HepG2 (cell line): ENCODE results near the gene MNAT1. TPM values are rescaled to one million over a fixed set of nuclear protein-coding genes. Genes with fewer than 3 reads are reported as not detected.
A peak's percentile ranks its signal among the peaks of the same experiment; 100 is the strongest.

ENCODE experiments used
- ARID3A ChIP-seq: IDR thresholded peaks from 2 replicates; pipeline ENCODE4 v1.6.1; 2012; ENCODE audit warnings: low read depth, low read length, improper control_type of control experiment
- ARNTL ChIP-seq: sonication (generic); formaldehyde crosslinking; IDR thresholded peaks from 2 replicates; pipeline ENCODE4 v1.4.0; 2020; ENCODE audit warnings: mild to moderate bottlenecking, missing genetic modification reagents
- CC2D1A ChIP-seq: sonication (generic); formaldehyde crosslinking; IDR thresholded peaks from 2 replicates; pipeline ENCODE4 v1.8.1; 2023; ENCODE audit warnings: mild to moderate bottlenecking, missing genetic modification reagents
- DPF2 ChIP-seq: sonication (generic); formaldehyde crosslinking; IDR thresholded peaks from 2 replicates; pipeline ENCODE4 v1.4.0; 2020; ENCODE audit warnings: mild to moderate bottlenecking, low read depth, missing genetic modification reagents, borderline replicate concordance
- ESRRA ChIP-seq: sonication (generic); formaldehyde crosslinking; IDR thresholded peaks from 2 replicates; pipeline ENCODE4 v1.5.1; 2020; ENCODE audit warnings: mild to moderate bottlenecking, low read depth, missing genetic modification reagents
- EZH2 ChIP-seq: conservative IDR thresholded peaks from 2 replicates; pipeline ENCODE4 v1.6.1; 2012; ENCODE audit warnings: mild to moderate bottlenecking, low read depth, low read length, moderate library complexity
- FOXP4 ChIP-seq: sonication (generic); formaldehyde crosslinking; IDR thresholded peaks from 2 replicates; pipeline ENCODE4 v1.4.0; 2020; ENCODE audit warnings: missing genetic modification reagents
- GABPA ChIP-seq, 2 experiments: IDR thresholded peaks; 2 replicates each; pipeline ENCODE4 v1.6.1; 2011 to 2016; ENCODE audit warnings: low read depth in 2 of 2, low read length in 1 of 2, missing biosample characterization in 1 of 2, missing genetic modification characterization in 1 of 2
- MLX ChIP-seq: IDR thresholded peaks from 2 replicates; pipeline ENCODE4 v1.6.1; 2016
- PAF1 ChIP-seq: IDR thresholded peaks from 2 replicates; pipeline ENCODE4 v1.6.1; 2016; ENCODE audit warnings: missing genetic modification reagents, missing compliant biosample characterization
- PCBP2 ChIP-seq: fragments of 200-400 bp; formaldehyde crosslinking; optimal IDR thresholded peaks from 2 replicates; pipeline ENCODE3; 2018; ENCODE audit warnings: low read length, low read depth; ENCODE audit not compliant: poor library complexity, severe bottlenecking
- REL ChIP-seq: sonication (generic); formaldehyde crosslinking; conservative IDR thresholded peaks from 2 replicates; pipeline ENCODE4 v1.8.0; 2022; ENCODE audit warnings: mild to moderate bottlenecking, missing genetic modification reagents, moderate library complexity
- RORA ChIP-seq: sonication (generic); formaldehyde crosslinking; IDR thresholded peaks from 2 replicates; pipeline ENCODE4 v1.5.0; 2020; ENCODE audit warnings: mild to moderate bottlenecking, missing genetic modification reagents, moderate library complexity
- RXRB ChIP-seq: IDR thresholded peaks from 2 replicates; pipeline ENCODE4 v1.6.1; 2016; ENCODE audit warnings: borderline replicate concordance, missing genetic modification reagents, missing compliant biosample characterization
- SETDB1 ChIP-seq: sonication (generic); formaldehyde crosslinking; IDR thresholded peaks from 2 replicates; pipeline ENCODE4 v1.5.1; 2020; ENCODE audit warnings: missing genetic modification reagents, mild to moderate bottlenecking, borderline replicate concordance
- SMC3 ChIP-seq: IDR thresholded peaks from 2 replicates; pipeline ENCODE4 v1.6.1; 2011; ENCODE audit warnings: low read length, improper control_type of control experiment
- TBP ChIP-seq: sonication (generic); formaldehyde crosslinking; IDR thresholded peaks from 2 replicates; pipeline ENCODE4 v1.5.0; 2020; ENCODE audit warnings: missing genetic modification reagents
- TCF12 ChIP-seq, 2 experiments: fragments of 450-650 bp in 1 of 2; sonication (generic) in 1 of 2; formaldehyde crosslinking in 1 of 2; IDR thresholded peaks; 2 replicates each; pipeline versions ENCODE4 v1.6.1 to v1.8.0; 2017 to 2022; ENCODE audit warnings: antibody characterized with exemption in 1 of 2, mild to moderate bottlenecking in 1 of 2, missing genetic modification reagents in 1 of 2, moderate library complexity in 1 of 2
- ZMYM4 ChIP-seq: sonication (generic); formaldehyde crosslinking; IDR thresholded peaks from 2 replicates; pipeline ENCODE4 v1.8.1; 2023; ENCODE audit warnings: mild to moderate bottlenecking, missing genetic modification reagents
- ZNF224 ChIP-seq: sonication (generic); formaldehyde crosslinking; IDR thresholded peaks from 2 replicates; pipeline ENCODE4 v1.5.0; 2020; ENCODE audit warnings: mild to moderate bottlenecking, missing genetic modification reagents
- ZNF225 ChIP-seq: sonication (generic); formaldehyde crosslinking; IDR thresholded peaks from 2 replicates; pipeline ENCODE4 v1.4.0; 2020; ENCODE audit warnings: mild to moderate bottlenecking, missing genetic modification reagents
- ZNF234 ChIP-seq: sonication (generic); formaldehyde crosslinking; conservative IDR thresholded peaks from 2 replicates; pipeline ENCODE4 v1.5.1; 2020; ENCODE audit warnings: mild to moderate bottlenecking, missing genetic modification reagents
- ZNF451 ChIP-seq: sonication (generic); formaldehyde crosslinking; IDR thresholded peaks from 2 replicates; pipeline ENCODE4 v1.5.0; 2020; ENCODE audit warnings: mild to moderate bottlenecking, missing genetic modification reagents
- ZNF710 ChIP-seq: sonication (generic); formaldehyde crosslinking; IDR thresholded peaks from 2 replicates; pipeline ENCODE4 v1.5.0; 2020; ENCODE audit warnings: mild to moderate bottlenecking, missing genetic modification reagents, borderline replicate concordance
- ZNF776 ChIP-seq: sonication (generic); formaldehyde crosslinking; IDR thresholded peaks from 2 replicates; pipeline ENCODE4 v1.4.0; 2020; ENCODE audit warnings: mild to moderate bottlenecking, missing genetic modification reagents
- ZNF781 ChIP-seq: sonication (generic); formaldehyde crosslinking; IDR thresholded peaks from 2 replicates; pipeline ENCODE4 v1.5.1; 2020; ENCODE audit warnings: borderline replicate concordance, mild to moderate bottlenecking, missing genetic modification reagents; ENCODE audit errors: not compliant biosample characterization
- polyA plus RNA-seq, 8 experiments: library from polyadenylated mRNA; depleted of rRNA in 3 of 8; stranded (reverse) in 7 of 8; unstranded in 1 of 8; fragments of >200 nt; fragmentation: Illumina TruSeq in 4 of 8; extraction: Trizol in 4 of 8; gene quantifications; 2 replicates each; pipeline versions ENCODE4 v1.2.1 to v1.2.3, GENCODE V29; 2011 to 2016; ENCODE audit warnings: low read depth in 4 of 8, missing spikeins in 1 of 8, mixed read lengths in 1 of 8; ENCODE audit not compliant: insufficient read depth in 1 of 8
- total RNA-seq, 5 experiments: library from RNA; depleted of rRNA; stranded (reverse); fragments of >200 nt; fragmentation: Illumina TruSeq; extraction: Trizol; gene quantifications; 2 replicates each; pipeline ENCODE4 v1.2.3, GENCODE V29; 2016; ENCODE audit warnings: low read depth in 1 of 5

MNAT1 gene
- total and polyA plus RNA-seq, 2 of the 13 experiments (the other 11 are each of a cell fraction or from before 2014, with no cell fraction given), result 49.2 to 94.8 TPM

- no peak for TF ChIP-seq ZNF225 (CRISPR knock-in tag)
- TF ChIP-seq ARNTL (CRISPR knock-in tag), result no peak
- no peak for TF ChIP-seq ZNF776 (CRISPR knock-in tag)
- peak; percentile 56; the same call in 1 of the 2 replicates for TF ChIP-seq ZMYM4 (CRISPR knock-in tag)
- TF ChIP-seq RORA (CRISPR knock-in tag), result no peak
- peak; percentile 55 for TF ChIP-seq FOXP4
- no peak for TF ChIP-seq ZNF710 (CRISPR knock-in tag)
- TF ChIP-seq SETDB1 (CRISPR knock-in tag), result no peak
- no peak for TF ChIP-seq GABPA (IDR thresholded peaks at IDR 0.05; ENCODE audit: low read depth, low read length)
- no peak for TF ChIP-seq GABPA (CRISPR knock-in tag; IDR thresholded peaks at IDR 0.05; ENCODE audit: low read depth)
- no peak for TF ChIP-seq PCBP2
- no peak for TF ChIP-seq MLX (CRISPR knock-in tag)
- no peak for TF ChIP-seq PAF1
- peak; percentile 79 for TF ChIP-seq ARID3A
- TF ChIP-seq ZNF781 (CRISPR knock-in tag), result no peak
- TF ChIP-seq TCF12 (IDR thresholded peaks at IDR 0.05), result no peak
- TF ChIP-seq TCF12 (CRISPR knock-in tag; IDR thresholded peaks at IDR 0.05), result no peak
- TF ChIP-seq ZNF224, result no peak
- no peak for TF ChIP-seq CC2D1A (CRISPR knock-in tag)
- TF ChIP-seq SMC3, result no peak
- peak; percentile 35; the same call in 1 of the 2 replicates for TF ChIP-seq DPF2
- no peak for TF ChIP-seq ESRRA (CRISPR knock-in tag)
- TF ChIP-seq EZH2, result no peak
- no peak for TF ChIP-seq ZNF234 (CRISPR knock-in tag)
- peak; percentile 66; the same call in 1 of the 2 replicates for TF ChIP-seq RXRB (CRISPR knock-in tag)
- TF ChIP-seq REL (CRISPR knock-in tag), result no peak
- TF ChIP-seq TBP (CRISPR knock-in tag), result no peak
- no peak for TF ChIP-seq ZNF451 (CRISPR knock-in tag)
Measured at GRCh38 chr14:60819575-60819974, 85.0 kb downstream of the MNAT1 start (continued).
